ENCODE results near the gene HIBCH.

Gene HIBCH

GRCh38 chr2:190355968-190356644, 36.5 kb upstream of the HIBCH start:
- no peak overlapping the region for H3K9ac ChIP-seq (ENCODE audit: low read depth, low read length)
- H3K27ac ChIP-seq (ENCODE audit: low read depth, low read length), result no peak overlapping the region
- no peaks in the 10 kb centered on the region for H3K27me3 ChIP-seq (ENCODE audit: control insufficient read depth, insufficient read depth, low read length)
- no peaks in the 10 kb centered on the region for H3K36me3 ChIP-seq (ENCODE audit: control insufficient read depth, insufficient read depth, low read length)
- no peaks in the 10 kb centered on the region for H3K9me3 ChIP-seq (ENCODE audit: control insufficient read depth, insufficient read depth, low read length)
- peaks cover 4% of the 10 kb centered on the region; the same call in 1 of the 2 replicates for H3K4me1 ChIP-seq (ENCODE audit: control insufficient read depth, insufficient read depth, low read length)
- no peak overlapping the region for H3K4me3 ChIP-seq (ENCODE audit: low read depth, low read length)

DNA sequence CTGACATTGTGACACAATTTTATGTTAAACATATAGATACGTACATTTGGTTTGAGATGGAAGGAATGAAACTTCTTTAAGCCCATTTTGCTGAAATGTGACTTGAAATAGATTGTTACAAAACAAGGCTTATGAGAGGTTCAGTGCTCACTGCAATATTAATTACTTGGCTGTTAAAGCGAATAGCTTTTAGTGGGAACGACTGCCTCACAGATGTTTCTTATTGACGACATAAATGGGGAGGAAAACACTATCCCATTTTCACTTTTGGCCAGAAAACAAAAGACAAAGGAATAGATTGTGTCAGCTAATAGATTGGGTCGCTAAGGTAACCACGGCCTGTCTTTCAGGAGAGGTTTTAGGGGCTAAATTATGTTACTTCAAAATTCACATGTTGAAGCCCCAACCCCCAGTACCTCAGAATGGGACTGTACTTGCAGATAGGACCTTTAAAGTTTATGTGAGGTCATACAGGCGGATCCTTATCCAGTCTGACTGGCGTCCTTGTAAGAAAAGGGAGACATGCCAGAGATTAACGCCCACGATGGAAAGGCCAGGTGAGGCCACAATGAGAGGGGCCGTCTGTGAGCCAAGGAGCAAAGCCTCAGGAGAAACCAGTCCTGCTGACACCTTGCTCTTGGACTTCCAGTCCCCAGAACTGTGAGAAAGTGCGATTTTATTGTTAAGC, 34.5 kb upstream of the HIBCH start:
- Histone ChIP-seq H3K4me1 (ENCODE audit: control insufficient read depth, insufficient read depth, low read length) (no peaks in the 10 kb centered on the region), H3K4me3 (ENCODE audit: low read depth, low read length) (no peak overlapping the region), H3K9me3 (ENCODE audit: control insufficient read depth, insufficient read depth, low read length) (no peaks in the 10 kb centered on the region), H3K36me3 (ENCODE audit: control insufficient read depth, insufficient read depth, low read length) (no peaks in the 10 kb centered on the region), H3K9ac (ENCODE audit: low read depth, low read length) (no peak overlapping the region), H3K27ac (ENCODE audit: low read depth, low read length) (no peak overlapping the region), H3K27me3 (ENCODE audit: control insufficient read depth, insufficient read depth, low read length) (no peaks in the 10 kb centered on the region)

DNA sequence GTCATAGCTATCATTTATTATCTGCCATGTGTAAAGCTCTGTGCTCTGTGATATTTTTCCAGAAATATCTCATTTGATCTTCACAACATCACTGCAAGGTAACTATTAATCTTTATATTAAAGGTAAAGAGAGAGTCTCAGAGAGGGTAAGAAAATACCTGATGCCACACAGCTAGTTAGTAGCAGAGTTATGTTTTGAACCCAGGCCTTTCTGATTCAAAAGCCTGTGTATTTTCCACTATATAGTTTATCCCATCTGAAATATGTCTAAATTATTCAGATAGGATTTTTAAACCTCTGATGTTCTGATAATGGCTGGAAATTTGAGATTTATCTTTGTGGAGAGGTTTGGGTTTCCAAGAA, 33.9 kb upstream of the HIBCH start:
- H3K27me3 ChIP-seq (ENCODE audit: control insufficient read depth, insufficient read depth, low read length), result no peaks in the 10 kb centered on the region
- no peak overlapping the region for H3K4me3 ChIP-seq (ENCODE audit: low read depth, low read length)
- H3K9ac ChIP-seq (ENCODE audit: low read depth, low read length), result no peak overlapping the region
- no peaks in the 10 kb centered on the region for H3K9me3 ChIP-seq (ENCODE audit: control insufficient read depth, insufficient read depth, low read length)
- no peaks in the 10 kb centered on the region for H3K36me3 ChIP-seq (ENCODE audit: control insufficient read depth, insufficient read depth, low read length)
- no peaks in the 10 kb centered on the region for H3K4me1 ChIP-seq (ENCODE audit: control insufficient read depth, insufficient read depth, low read length)
- H3K27ac ChIP-seq (ENCODE audit: low read depth, low read length), result no peak overlapping the region

- no peaks in the 10 kb centered on the region for H3K27me3 ChIP-seq (ENCODE audit: control insufficient read depth, insufficient read depth, low read length)
- no peak overlapping the region for H3K9ac ChIP-seq (ENCODE audit: low read depth, low read length)
- no peaks in the 10 kb centered on the region for H3K9me3 ChIP-seq (ENCODE audit: control insufficient read depth, insufficient read depth, low read length)
- H3K36me3 ChIP-seq (ENCODE audit: control insufficient read depth, insufficient read depth, low read length), result no peaks in the 10 kb centered on the region
- H3K4me3 ChIP-seq (ENCODE audit: low read depth, low read length), result no peak overlapping the region
- no peaks in the 10 kb centered on the region for H3K4me1 ChIP-seq (ENCODE audit: control insufficient read depth, insufficient read depth, low read length)
- H3K27ac ChIP-seq (ENCODE audit: low read depth, low read length), result no peak overlapping the region
Observed at GRCh38 chr2:190352668-190353536, 33.3 kb upstream of the HIBCH start.

DNA sequence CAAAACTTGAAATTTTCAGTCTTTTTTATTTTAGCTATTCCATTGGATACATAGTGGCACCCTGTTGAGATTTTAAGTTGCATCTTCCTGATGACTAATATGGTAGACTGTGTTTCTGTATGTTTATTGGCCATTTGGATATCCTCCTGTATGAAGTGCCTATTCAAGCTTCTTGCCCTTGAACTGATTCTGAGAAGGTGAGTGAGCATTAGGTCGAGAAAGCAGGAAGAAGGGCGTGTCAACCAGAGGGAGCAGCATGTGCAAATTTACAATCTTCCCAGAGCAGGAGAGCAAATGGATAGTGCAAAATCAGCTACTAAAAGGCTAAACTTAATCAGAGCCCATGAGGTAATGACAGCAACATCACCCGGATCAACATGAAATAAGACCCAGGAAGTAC, 32.3 kb upstream of the HIBCH start:
- no peak overlapping the region for H3K4me3 ChIP-seq (ENCODE audit: low read depth, low read length)
- no peaks in the 10 kb centered on the region for H3K9me3 ChIP-seq (ENCODE audit: control insufficient read depth, insufficient read depth, low read length)
- no peaks in the 10 kb centered on the region for H3K27me3 ChIP-seq (ENCODE audit: control insufficient read depth, insufficient read depth, low read length)
- no peak overlapping the region for H3K9ac ChIP-seq (ENCODE audit: low read depth, low read length)
- no peaks in the 10 kb centered on the region for H3K4me1 ChIP-seq (ENCODE audit: control insufficient read depth, insufficient read depth, low read length)
- H3K27ac ChIP-seq (ENCODE audit: low read depth, low read length), result no peak overlapping the region
- no peaks in the 10 kb centered on the region for H3K36me3 ChIP-seq (ENCODE audit: control insufficient read depth, insufficient read depth, low read length)

GRCh38 chr2:190350371-190350770, 30.7 kb upstream of the HIBCH start:
- H3K4me3 ChIP-seq (ENCODE audit: low read depth, low read length), result no peak overlapping the region
- H3K4me1 ChIP-seq (ENCODE audit: control insufficient read depth, insufficient read depth, low read length), result no peaks in the 10 kb centered on the region
- H3K9ac ChIP-seq (ENCODE audit: low read depth, low read length), result no peak overlapping the region
- H3K9me3 ChIP-seq (ENCODE audit: control insufficient read depth, insufficient read depth, low read length), result no peaks in the 10 kb centered on the region
- no peak overlapping the region for H3K27ac ChIP-seq (ENCODE audit: low read depth, low read length)
- no peaks in the 10 kb centered on the region for H3K36me3 ChIP-seq (ENCODE audit: control insufficient read depth, insufficient read depth, low read length)
- no peaks in the 10 kb centered on the region for H3K27me3 ChIP-seq (ENCODE audit: control insufficient read depth, insufficient read depth, low read length)

GRCh38 chr2:190344276-190344827, 24.7 kb upstream of the HIBCH start:
- Histone ChIP-seq H3K36me3 (ENCODE audit: control insufficient read depth, insufficient read depth, low read length) (no peaks in the 10 kb centered on the region), H3K9ac (ENCODE audit: low read depth, low read length) (no peak overlapping the region), H3K9me3 (ENCODE audit: control insufficient read depth, insufficient read depth, low read length) (no peaks in the 10 kb centered on the region), H3K4me3 (ENCODE audit: low read depth, low read length) (peak overlapping the region; percentile 65), H3K27ac (ENCODE audit: low read depth, low read length) (no peak overlapping the region), H3K27me3 (ENCODE audit: control insufficient read depth, insufficient read depth, low read length) (peaks cover 19% of the 10 kb centered on the region), H3K4me1 (ENCODE audit: control insufficient read depth, insufficient read depth, low read length) (peaks cover 14% of the 10 kb centered on the region; the same call in 1 of the 2 replicates)

DNA sequence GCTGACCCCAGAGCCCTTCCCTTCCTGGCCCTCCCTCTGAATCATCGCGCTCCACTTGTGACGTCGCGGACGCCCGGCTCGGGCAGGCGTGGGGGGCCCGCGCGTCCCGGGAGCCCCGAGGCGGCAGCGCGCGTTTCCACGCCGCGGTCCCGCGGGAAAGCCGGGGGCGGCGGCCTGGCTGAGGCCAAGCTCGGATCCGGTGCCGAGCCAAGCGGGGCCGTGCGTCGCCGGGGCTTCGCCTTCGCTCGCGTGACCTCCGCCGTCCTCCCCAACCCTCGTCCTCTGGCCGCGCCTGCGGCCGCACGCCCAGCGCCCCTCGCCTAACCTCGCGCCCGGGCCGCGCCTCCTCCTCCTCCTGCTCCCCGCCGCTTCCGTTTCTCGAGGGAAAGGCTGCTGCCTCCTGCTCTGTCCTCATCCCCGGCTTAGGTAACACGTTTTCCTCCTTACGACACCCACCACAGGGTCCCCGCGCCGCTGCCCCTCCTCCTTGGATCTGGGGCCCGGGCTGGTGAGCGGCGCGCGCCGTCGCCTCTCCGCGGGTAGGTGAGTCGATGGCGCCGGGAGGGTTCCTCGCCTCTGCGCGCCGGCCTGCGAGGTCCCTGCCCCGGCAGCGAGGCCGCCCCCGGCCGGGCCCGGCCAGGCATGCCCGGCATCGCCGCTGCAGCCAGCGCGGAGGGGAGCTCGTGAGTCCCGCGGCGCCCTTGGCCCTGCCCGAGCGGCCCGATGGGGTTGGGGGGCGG, 24.1 kb upstream of the HIBCH start, which contains the start of gene INPP1:
INPP1 (plus strand) TSS at position 54 of the 740 bp plus-strand sequence. CDS start 16,514 bp downstream, outside the sequence.
- peak within 1 kb of the TSS; percentile 65 for H3K4me3 ChIP-seq (ENCODE audit: low read depth, low read length)
- peaks cover 14% of the 10 kb centered on the region; the same call in 1 of the 2 replicates for H3K4me1 ChIP-seq (ENCODE audit: control insufficient read depth, insufficient read depth, low read length)
- no peaks in the 10 kb centered on the region for H3K36me3 ChIP-seq (ENCODE audit: control insufficient read depth, insufficient read depth, low read length)
- H3K9me3 ChIP-seq (ENCODE audit: control insufficient read depth, insufficient read depth, low read length), result no peaks in the 10 kb centered on the region
- no peak within 1 kb of the TSS for H3K9ac ChIP-seq (ENCODE audit: low read depth, low read length)
- H3K27me3 ChIP-seq (ENCODE audit: control insufficient read depth, insufficient read depth, low read length), result peaks cover 19% of the 10 kb centered on the region
- H3K27ac ChIP-seq (ENCODE audit: low read depth, low read length), result no peak within 1 kb of the TSS

GRCh38 chr2:190343089-190343535, 23.5 kb upstream of the HIBCH start:
- Histone ChIP-seq H3K4me1 (ENCODE audit: control insufficient read depth, insufficient read depth, low read length) (peaks cover 14% of the 10 kb centered on the region; the same call in 1 of the 2 replicates), H3K36me3 (ENCODE audit: control insufficient read depth, insufficient read depth, low read length) (no peaks in the 10 kb centered on the region), H3K9ac (ENCODE audit: low read depth, low read length) (no peak overlapping the region), H3K9me3 (ENCODE audit: control insufficient read depth, insufficient read depth, low read length) (no peaks in the 10 kb centered on the region), H3K27me3 (ENCODE audit: control insufficient read depth, insufficient read depth, low read length) (peaks cover 19% of the 10 kb centered on the region), H3K4me3 (ENCODE audit: low read depth, low read length) (peak overlapping the region; percentile 65), H3K27ac (ENCODE audit: low read depth, low read length) (no peak overlapping the region)

- Histone ChIP-seq H3K27me3 (ENCODE audit: control insufficient read depth, insufficient read depth, low read length) (peaks cover 19% of the 10 kb centered on the region), H3K9ac (ENCODE audit: low read depth, low read length) (no peak overlapping the region), H3K27ac (ENCODE audit: low read depth, low read length) (no peak overlapping the region), H3K36me3 (ENCODE audit: control insufficient read depth, insufficient read depth, low read length) (no peaks in the 10 kb centered on the region), H3K4me1 (ENCODE audit: control insufficient read depth, insufficient read depth, low read length) (peaks cover 14% of the 10 kb centered on the region; the same call in 1 of the 2 replicates), H3K9me3 (ENCODE audit: control insufficient read depth, insufficient read depth, low read length) (no peaks in the 10 kb centered on the region), H3K4me3 (ENCODE audit: low read depth, low read length) (no peak overlapping the region)
Observed at GRCh38 chr2:190342611-190343010, 23.0 kb upstream of the HIBCH start.

Data from HUES48 (cell line).